ENCODE results near the gene SARM1. TPM values are rescaled to one million over a fixed set of nuclear protein-coding genes. Genes with fewer than 3 reads are reported as not detected.

SARM1 gene
- total and polyA plus RNA-seq, 2 of the 8 experiments (the other 6 are each of a cell fraction or from before 2014, with no cell fraction given) = 5.8 to 9.2 TPM

DNA sequence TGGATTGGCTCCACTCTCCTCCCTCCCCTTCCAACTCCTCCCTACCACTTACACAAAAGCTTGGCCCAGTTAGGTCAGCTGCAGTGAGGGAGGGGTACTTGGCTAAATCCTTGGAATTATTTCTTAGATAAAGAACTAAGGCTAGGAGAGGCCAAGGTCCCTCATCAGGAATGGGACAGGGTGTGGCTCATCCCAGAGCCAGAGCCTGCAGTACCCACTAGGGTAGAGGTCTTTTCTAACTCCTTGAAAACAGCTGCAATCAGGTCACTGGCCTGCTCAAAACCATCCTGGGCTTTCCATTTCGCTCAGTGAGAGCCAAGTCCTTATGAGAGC lies 36.4 kb downstream of the SARM1 start:
- Histone ChIP-seq H3K27ac (ENCODE audit: low read depth, low read length) (no peak overlapping the region), H4K91ac (replicated peaks; ENCODE audit: insufficient read length, low read length) (peak overlapping the region; percentile 23), H2BK5ac (ENCODE audit: low read depth, low read length) (peak overlapping the region; percentile 53; the same call in 1 of the 2 replicates), H3K79me2 (ENCODE audit: control insufficient read depth in 1 of 2, insufficient read depth in 2 of 2, low read length in 2 of 2) (no peaks in the 10 kb centered on the region; a peak in 1 of 4 replicates), H3K18ac (ENCODE audit: extremely low read depth, low read length) (peak overlapping the region; percentile 39; the same call in 1 of the 2 replicates), H3K4me2 (ENCODE audit: insufficient read depth in 1 of 2, low read depth in 2 of 2, low read length in 2 of 2) (peak overlapping the region; percentile 59 to 78), H3K4me3 (ENCODE audit: extremely low read depth in 1 of 4, insufficient read depth in 2 of 4, low read depth in 3 of 4, low read length in 4 of 4) (peak overlapping the region in 1 of 4 experiments; percentile 8; a peak in 2 of 8 replicates), H4K5ac (ENCODE audit: insufficient read length, low read depth, low read length) (no peak overlapping the region), H2BK20ac (ENCODE audit: low read length) (peak overlapping the region; percentile 88; the same call in 1 of the 2 replicates), H2BK120ac (replicated peaks; ENCODE audit: low read depth, low read length) (peak overlapping the region; percentile 70), H3K23ac (ENCODE audit: insufficient read length) (no peak overlapping the region), H3K23me2 (ENCODE audit: low read depth, low read length) (peaks cover 12% of the 10 kb centered on the region; the same call in 1 of the 2 replicates), H3K36me3 (ENCODE audit: control insufficient read depth in 2 of 4, insufficient read depth in 4 of 4, low read length in 3 of 4) (no peaks in the 10 kb centered on the region), H4K20me1 (replicated peaks in 1 of 2; ENCODE audit: control insufficient read depth in 1 of 2, insufficient read depth in 2 of 2, low read length in 2 of 2) (no peaks in the 10 kb centered on the region), H3K56ac (replicated peaks; ENCODE audit: insufficient read length, low read depth, low read length) (no peak overlapping the region), H2AK5ac (ENCODE audit: low read depth, low read length) (no peak overlapping the region), H4K8ac (ENCODE audit: extremely low read depth, insufficient read depth, low read length) (no peak overlapping the region), H3K4ac (replicated peaks; ENCODE audit: insufficient read length, low read depth, low read length) (no peak overlapping the region), H3K27me3 (replicated peaks in 1 of 4; ENCODE audit: control insufficient read depth in 3 of 4, extremely low read depth in 1 of 4, insufficient read depth in 3 of 4, low read length in 3 of 4) (peaks cover 0 to 28% (median 12%) of the 10 kb centered on the region in 4 experiments; a peak in 5 of 7 replicates), H3K14ac (ENCODE audit: insufficient read length) (no peak overlapping the region), H3K9ac (replicated peaks in 1 of 4; ENCODE audit: extremely low read depth in 1 of 4, low read depth in 3 of 4, low read length in 3 of 4) (no peak overlapping the region), H2BK12ac (ENCODE audit: low read depth, low read length) (peak overlapping the region; percentile 69; the same call in 1 of the 2 replicates), H2AFZ (ENCODE audit: low read length) (no peak overlapping the region), H3K9me3 (ENCODE audit: insufficient read depth in 2 of 2, low read depth in 1 of 2, low read length in 1 of 2) (no peaks in the 10 kb centered on the region), H2BK15ac (ENCODE audit: low read length) (no peak overlapping the region), H3K79me1 (ENCODE audit: low read depth, low read length) (no peaks in the 10 kb centered on the region), H3K4me1 (replicated peaks in 1 of 4; ENCODE audit: control insufficient read depth in 3 of 4, insufficient read depth in 4 of 4, low read length in 3 of 4) (peaks cover 29 to 53% (median 31%) of the 10 kb centered on the region in 4 experiments)
- DNase-seq (ENCODE audit: low read depth in 1 of 2, low spot score in 2 of 2) (no peak), FAIRE-seq (no peak)
- POLR2A ChIA-PET (ENCODE audit: partially characterized antibody) = interaction anchor here (1.0 to 12.8 kb wide), 3 partner anchors 11 to 22 kb away, joined by 3 to 135 read pairs (median 12); no protein-coding TSS in a partner anchor
- 72% methylated on average over 1 of the region's 1 CpG; no CpG with 5 or more reads in 1 of the 2 experiments for WGBS, 2 experiments (ENCODE audit: extremely low coverage in 1 of 2, insufficient coverage in 1 of 2, insufficient read length in 1 of 2, insufficient replicate concordance in 2 of 2, low coverage in 1 of 2, low lambda C conversion rate in 2 of 2, missing lambda C conversion rate in 1 of 2)
- CTCF ChIA-PET (ENCODE audit: partially characterized antibody) = interaction anchor here (0.7 to 5.8 kb wide), 9 partner anchors 9 to 86 kb away, joined by 3 to 52 read pairs (median 5); partner anchors contain the start of gene POLDIP2
- TF ChIP-seq RBBP5 (IDR thresholded peaks at IDR 0.05; ENCODE audit: borderline replicate concordance, low read depth, low read length) (0 out of 2 replicates have a peak, but pooled peaks have one; percentile 35), POU5F1 (IDR thresholded peaks at IDR 0.05; ENCODE audit: low read depth, low read length) (no peak), SIN3A (conservative IDR thresholded peaks at IDR 0.05 in 1 of 2, IDR thresholded peaks at IDR 0.05 in 1 of 2; ENCODE audit: low read depth in 1 of 2, low read length in 2 of 2) (0 out of 4 replicates have a peak, but pooled peaks of 1 of the 2 experiments have one; percentile 3)

Measured in H1 (cell line).